Testis (tissue), 3 donors: ENCODE measurements around the gene PRM3. TPM values are rescaled to one million over a fixed set of nuclear protein-coding genes. Genes with fewer than 3 reads are reported as not detected.

Experiments used
- DNase-seq: peaks from one replicate; pipeline ENCODE4 v3.0.0-alpha.2; 2019
- H3K27ac ChIP-seq, 2 donors: fragments of 200-600 bp; sonication (generic); one replicate each; pipeline ENCODE4 v1.5.1; 2019
- H3K27me3 ChIP-seq: fragments of 200-600 bp; sonication (generic); one replicate; pipeline ENCODE4 v1.5.1; 2019
- H3K36me3 ChIP-seq: fragments of 200-600 bp; sonication (generic); one replicate; pipeline ENCODE4 v1.5.1; 2017; ENCODE audit warnings: low read depth; ENCODE audit errors: missing control alignments
- H3K4me1 ChIP-seq: fragments of 200-600 bp; sonication (generic); one replicate; pipeline ENCODE4 v1.5.1; 2019
- H3K4me3 ChIP-seq, 2 donors: fragments of 200-600 bp; sonication (generic); one replicate each; pipeline ENCODE4 v1.5.1; 2017 to 2019
- H3K9me3 ChIP-seq: fragments of 200-600 bp; sonication (generic); one replicate; pipeline ENCODE4 v1.5.1; 2017
- POLR2A ChIP-seq: fragments of 450-650 bp; IDR thresholded peaks from one replicate; pipeline ENCODE4 v1.6.1; 2017; ENCODE audit warnings: antibody characterized with exemption, mild to moderate bottlenecking, moderate library complexity
- WGBS, 2 donors: methylation state at CpG; one replicate each; pipeline ENCODE4 v1.1.5; 2018; 5-methylcytosine and 5-hydroxymethylcytosine counted together
- intact Hi-C: fragments of 100-400 bp; cut with DNase I; formaldehyde crosslinking; loops from one replicate; pipeline ENCODE4 v1.15.1; 2023; ENCODE audit warnings: low total_unique reads
- polyA plus RNA-seq: library from polyadenylated mRNA; stranded (reverse); fragments of 350-450 nt; fragmentation: Illumina TruSeq; extraction: RNeasy Lipid Tissue Mini Kit (QIAGEN cat#74804); gene quantifications from one replicate; pipeline ENCODE4 v1.2.3, GENCODE V29; 2014; ENCODE audit warnings: low read depth, low replicate concordance; ENCODE audit not compliant: insufficient read depth
- total RNA-seq, 2 donors: library from RNA; depleted of rRNA; stranded (reverse); fragments of >200 nt; gene quantifications; one replicate each; pipeline ENCODE4 v1.2.3, GENCODE V29; 2016
- TF ChIP-seq, protein P1 (sequence below), 3 experiments: fragments of 450-650 bp in 2 of 3; fragments of 200-600 bp in 1 of 3; sonication (generic) in 1 of 3; IDR thresholded peaks; one replicate each; pipeline ENCODE4 v1.5.1; 2016 to 2019; ENCODE audit warnings: antibody characterized with exemption in 3 of 3, mild to moderate bottlenecking in 2 of 3, moderate library complexity in 1 of 3

Gene PRM3
- total and polyA plus RNA-seq, 3 donors from 2014 or later, result 51.1 to 383 (median 109) TPM

DNA sequence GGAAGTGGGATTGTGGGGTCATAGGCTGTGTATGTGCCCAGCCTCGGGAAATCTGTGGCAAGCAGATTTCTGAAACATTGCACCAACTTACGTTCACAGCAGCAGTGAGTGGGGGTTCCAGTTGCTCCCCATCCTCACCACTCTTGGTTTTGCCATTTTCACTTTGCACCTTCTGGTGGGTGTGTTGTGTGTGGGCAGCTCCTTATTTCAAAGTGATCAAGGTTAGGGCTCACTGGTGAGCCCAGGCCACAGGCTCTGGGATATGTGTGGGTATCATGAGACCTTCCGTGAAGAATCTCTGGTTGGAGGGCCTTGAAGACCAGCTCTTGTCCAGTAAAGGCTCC is 37.2 kb upstream of the PRM3 start:
- Histone ChIP-seq H3K4me3 (no peak overlapping the region), H3K4me1 (peaks cover 22% of the 10 kb centered on the region), H3K9me3 (no peaks in the 10 kb centered on the region), H3K27ac (peak overlapping the region; percentile 22 to 25), H3K36me3 (no peaks in the 10 kb centered on the region), H3K27me3 (no peaks in the 10 kb centered on the region)
- 92 to 97% methylated on average over 3 of the region's 3 CpGs for WGBS, 2 donors
- intact Hi-C loops, result no loop called here
- no peak for DNase-seq
- TF ChIP-seq, protein P1, sequence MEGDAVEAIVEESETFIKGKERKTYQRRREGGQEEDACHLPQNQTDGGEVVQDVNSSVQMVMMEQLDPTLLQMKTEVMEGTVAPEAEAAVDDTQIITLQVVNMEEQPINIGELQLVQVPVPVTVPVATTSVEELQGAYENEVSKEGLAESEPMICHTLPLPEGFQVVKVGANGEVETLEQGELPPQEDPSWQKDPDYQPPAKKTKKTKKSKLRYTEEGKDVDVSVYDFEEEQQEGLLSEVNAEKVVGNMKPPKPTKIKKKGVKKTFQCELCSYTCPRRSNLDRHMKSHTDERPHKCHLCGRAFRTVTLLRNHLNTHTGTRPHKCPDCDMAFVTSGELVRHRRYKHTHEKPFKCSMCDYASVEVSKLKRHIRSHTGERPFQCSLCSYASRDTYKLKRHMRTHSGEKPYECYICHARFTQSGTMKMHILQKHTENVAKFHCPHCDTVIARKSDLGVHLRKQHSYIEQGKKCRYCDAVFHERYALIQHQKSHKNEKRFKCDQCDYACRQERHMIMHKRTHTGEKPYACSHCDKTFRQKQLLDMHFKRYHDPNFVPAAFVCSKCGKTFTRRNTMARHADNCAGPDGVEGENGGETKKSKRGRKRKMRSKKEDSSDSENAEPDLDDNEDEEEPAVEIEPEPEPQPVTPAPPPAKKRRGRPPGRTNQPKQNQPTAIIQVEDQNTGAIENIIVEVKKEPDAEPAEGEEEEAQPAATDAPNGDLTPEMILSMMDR (IDR thresholded peaks at IDR 0.05), result no peak
- no peak for TF ChIP-seq POLR2A

DNA sequence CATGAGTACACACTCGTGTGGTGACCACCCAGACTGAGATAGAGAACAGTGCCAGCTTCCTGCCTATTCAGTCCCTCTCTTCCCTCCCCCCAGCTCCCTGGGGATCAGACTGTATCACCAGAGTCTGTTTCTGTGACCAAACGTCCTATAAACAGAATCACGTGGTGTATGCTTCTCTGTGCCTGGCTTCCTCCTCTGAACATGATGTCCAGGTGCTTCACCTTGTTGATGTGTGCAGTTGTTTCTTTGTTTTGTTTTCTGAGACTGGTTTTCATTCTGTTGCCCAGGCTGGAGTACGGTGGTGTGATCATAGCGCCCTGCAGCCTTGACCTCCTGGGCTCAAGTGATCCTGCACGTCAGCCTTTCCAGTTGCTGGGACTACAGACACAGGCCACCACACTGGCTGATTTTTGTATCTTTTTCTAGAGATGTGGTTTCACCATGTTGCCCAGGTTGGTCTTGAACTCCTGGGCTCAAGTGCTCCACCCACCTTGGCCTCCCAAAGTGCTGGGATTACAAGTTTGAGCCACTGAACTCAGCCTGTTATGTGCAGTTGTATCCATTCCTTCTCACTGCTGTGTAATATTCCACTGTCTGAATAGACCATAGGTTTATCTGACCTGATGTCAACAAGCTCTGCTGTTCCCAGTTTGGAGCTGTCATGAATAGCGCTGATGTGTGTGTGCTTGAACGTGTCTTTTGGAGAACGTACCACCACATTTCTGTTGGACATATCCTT is 36.6 kb upstream of the PRM3 start:
- no peaks in the 10 kb centered on the region for H3K36me3 ChIP-seq
- H3K27ac ChIP-seq, result peak overlapping the region; percentile 22 to 25
- H3K27me3 ChIP-seq, result no peaks in the 10 kb centered on the region
- TF ChIP-seq POLR2A, result no peak
- TF ChIP-seq, protein P1 (IDR thresholded peaks at IDR 0.05), result no peak
- no peaks in the 10 kb centered on the region for H3K9me3 ChIP-seq
- peaks cover 22% of the 10 kb centered on the region for H3K4me1 ChIP-seq
- 55 to 57% methylated on average over 9 of the region's 9 CpGs for WGBS, 2 donors
- peak; percentile 42 for DNase-seq
- H3K4me3 ChIP-seq, result no peak overlapping the region
- intact Hi-C loops, result no loop called here

DNA sequence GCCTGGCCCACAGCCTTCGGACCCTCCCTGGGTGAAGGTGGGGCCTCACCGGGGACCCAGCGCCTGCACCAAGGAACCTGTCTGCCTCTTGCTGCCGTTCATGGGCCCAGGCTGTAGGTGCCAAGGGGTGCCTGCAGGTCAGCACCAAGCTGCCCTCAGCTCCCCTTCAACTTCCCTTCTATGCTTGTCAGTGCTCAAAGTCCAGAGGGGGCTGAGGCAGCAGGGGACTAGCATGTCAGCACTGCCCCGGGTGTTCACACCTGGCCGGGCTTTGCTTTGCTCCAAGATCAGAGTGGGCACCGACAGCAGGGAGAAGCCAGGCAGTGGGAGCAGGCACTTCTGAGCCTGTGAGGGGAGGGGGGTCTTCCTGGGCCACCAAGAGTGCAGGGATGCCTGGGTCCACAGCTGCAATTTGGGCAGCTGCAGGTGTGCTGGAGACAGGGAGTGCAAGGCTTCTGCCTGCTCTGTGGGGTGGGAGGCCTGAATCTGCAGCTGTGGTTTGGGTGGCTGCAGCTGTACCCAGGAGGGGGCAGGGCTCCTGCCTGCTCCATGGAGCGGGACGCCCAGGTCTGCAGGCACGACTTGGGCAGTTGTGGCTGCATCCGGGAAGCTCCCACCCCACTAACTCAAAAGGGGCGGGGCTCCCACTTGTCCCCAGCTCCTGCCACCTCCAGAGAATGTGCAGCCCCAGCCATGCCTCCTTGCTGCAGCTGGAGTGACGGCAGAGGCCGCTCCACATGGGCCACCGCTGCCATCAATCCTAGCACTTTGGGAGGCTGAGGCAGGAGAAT is 35.3 kb upstream of the PRM3 start:
- TF ChIP-seq, protein P1 (IDR thresholded peaks at IDR 0.05), result no peak
- no peak for TF ChIP-seq POLR2A
- intact Hi-C loops, result no loop called here
- no peaks in the 10 kb centered on the region for H3K27me3 ChIP-seq
- no peaks in the 10 kb centered on the region for H3K36me3 ChIP-seq
- H3K4me1 ChIP-seq, result peaks cover 22% of the 10 kb centered on the region
- DNase-seq, result no peak
- 78 to 86% methylated on average over 5 to 15 of the region's 15 CpGs for WGBS, 2 donors
- H3K27ac ChIP-seq, result no peak overlapping the region
- H3K9me3 ChIP-seq, result no peaks in the 10 kb centered on the region
- H3K4me3 ChIP-seq, result no peak overlapping the region

DNA sequence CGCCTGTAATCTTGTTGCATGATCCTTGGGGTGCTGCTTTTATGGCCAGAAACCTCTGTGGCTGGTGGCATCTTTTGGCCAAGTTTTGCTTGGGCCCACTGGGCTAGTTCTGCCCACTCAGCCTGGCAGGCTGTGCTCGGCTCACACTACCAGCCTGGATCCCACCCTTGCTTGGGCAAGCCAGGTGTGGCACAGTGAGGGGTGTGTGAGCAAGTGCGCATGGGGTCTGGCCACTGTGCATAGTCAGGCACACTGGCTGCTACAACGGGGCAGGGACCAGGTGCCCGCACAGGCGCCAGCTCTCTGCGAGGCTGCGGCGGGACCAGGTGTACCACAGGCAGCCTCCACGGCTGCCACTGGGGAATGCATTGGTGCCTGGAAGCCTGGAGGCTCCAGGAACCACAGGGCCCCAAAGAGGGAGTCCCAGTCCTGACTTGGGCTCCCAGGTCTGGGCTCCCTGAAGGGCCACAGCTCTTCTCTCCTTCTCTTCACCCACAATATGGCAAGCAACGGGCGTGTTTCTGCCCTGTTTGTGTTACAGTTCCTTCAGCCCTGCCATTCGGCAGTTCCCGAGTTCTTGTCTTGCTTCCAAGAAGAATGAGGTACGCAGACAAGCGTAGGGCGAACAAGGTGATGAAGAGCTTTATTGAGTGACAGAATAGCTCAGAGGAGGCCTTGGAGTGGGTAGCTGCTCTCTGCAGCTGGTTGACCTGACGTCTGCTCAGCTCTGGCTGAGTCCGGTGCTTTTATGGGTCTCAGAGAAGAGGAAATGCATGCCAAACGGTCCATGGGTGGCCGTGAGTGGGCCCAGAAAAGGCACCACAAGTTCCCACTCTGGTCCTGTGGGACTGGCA is 34.4 kb upstream of the PRM3 start:
- H3K27ac ChIP-seq, result peak overlapping the region in 1 of 2 donors; percentile 2
- 84 to 88% methylated on average over 15 to 21 of the region's 21 CpGs for WGBS, 2 donors
- DNase-seq, result no peak
- no peak overlapping the region for H3K4me3 ChIP-seq
- TF ChIP-seq, protein P1 (IDR thresholded peaks at IDR 0.05), result no peak
- no peak for TF ChIP-seq POLR2A
- H3K27me3 ChIP-seq, result no peaks in the 10 kb centered on the region
- intact Hi-C loops, result no loop called here
- no peaks in the 10 kb centered on the region for H3K36me3 ChIP-seq
- H3K4me1 ChIP-seq, result peaks cover 19% of the 10 kb centered on the region
- no peaks in the 10 kb centered on the region for H3K9me3 ChIP-seq
